MV-4-11 (cell line): Measurements from ENCODE around the gene TACR3.
"Not testable (repeated sequence)": the region's sequence is repeated elsewhere in the genome, so short reads cannot be mapped to it uniquely, and the experiment has no call there.

Experiments used
- DNase-seq: peaks from one replicate; lab custom pipeline; 2025; lab: John Stamatoyannopoulos, UW

Gene TACR3

GRCh38 chr4:103719830-103720207 is at the start of gene TACR3:
Gene TACR3 (minus strand): TSS chr4:103719985. CDS start chr4:103719675, 310 bp downstream.
- DNase-seq: no peak

GRCh38 chr4:103757631-103758030 is 37.8 kb upstream of the TACR3 start:
- no peak for DNase-seq

GRCh38 chr4:103756741-103757140 is 37.0 kb upstream of the TACR3 start:
- DNase-seq: no peak

- no peak for DNase-seq
Measured at GRCh38 chr4:103754844-103755243, 35.1 kb upstream of the TACR3 start.

GRCh38 chr4:103753868-103754653 is 34.3 kb upstream of the TACR3 start:
- no peak for DNase-seq

GRCh38 chr4:103723150-103723549 is 3.4 kb upstream of the TACR3 start:
- DNase-seq: not testable (repeated sequence)

GRCh38 chr4:103721251-103721650 is 1.5 kb upstream of the TACR3 start:
- DNase-seq: no peak

GRCh38 chr4:103720661-103721060 is 876 bp upstream of the TACR3 start:
- no peak for DNase-seq

- DNase-seq: no peak
Measured at GRCh38 chr4:103719105-103719829, 518 bp downstream of the TACR3 start.

GRCh38 chr4:103692615-103693014 is 27.2 kb downstream of the TACR3 start:
- DNase-seq: no peak

- no peak for DNase-seq
Measured at GRCh38 chr4:103673983-103674382, 45.8 kb downstream of the TACR3 start.

- DNase-seq: not testable (repeated sequence)
Measured at GRCh38 chr4:103666764-103667163, 53.0 kb downstream of the TACR3 start.

GRCh38 chr4:103664436-103665075 is 55.2 kb downstream of the TACR3 start:
- DNase-seq: no peak

GRCh38 chr4:103648541-103648940 is 71.2 kb downstream of the TACR3 start:
- no peak for DNase-seq

GRCh38 chr4:103645991-103646390 is 73.8 kb downstream of the TACR3 start:
- DNase-seq: no peak

GRCh38 chr4:103634236-103634635 is 85.5 kb downstream of the TACR3 start:
- DNase-seq: no peak

- DNase-seq: no peak
Measured at GRCh38 chr4:103626296-103626695, 93.5 kb downstream of the TACR3 start.

- DNase-seq: no peak
Measured at GRCh38 chr4:103591841-103592240, 127.9 kb downstream of the TACR3 start.

GRCh38 chr4:103567591-103567990 is 152.2 kb downstream of the TACR3 start:
- no peak for DNase-seq

- not testable (repeated sequence) for DNase-seq
Measured at GRCh38 chr4:103559178-103559577, 160.6 kb downstream of the TACR3 start.
